H1 (cell line): ENCODE data around the gene PGRMC1. TPM values are rescaled to one million over a fixed set of nuclear protein-coding genes. Genes with fewer than 3 reads are reported as not detected.
"Not testable (repeated sequence)": the region's sequence is repeated elsewhere in the genome, so short reads cannot be mapped to it uniquely, and the experiment has no call there.

Source experiments
- CTCF ChIA-PET: fragments of 300-600 bp; sonication (Branson Sonifier 250); formaldehyde crosslinking; loops from one replicate; lab custom pipeline; 2021; ENCODE audit not compliant: partially characterized antibody; lab: Charles Lee
- POLR2A ChIA-PET: fragments of 300-600 bp; sonication (Branson Sonifier 250); formaldehyde crosslinking; loops from one replicate; lab custom pipeline; 2021; ENCODE audit warnings: inconsistent platforms; ENCODE audit not compliant: partially characterized antibody; lab: Charles Lee
- DNase-seq, 2 experiments: peaks; one replicate each; pipeline versions ENCODE4 v3.0.0 to v3.0.0-alpha.2; 2010 to 2022; ENCODE audit warnings: low spot score in 2 of 2, low read depth in 1 of 2, mixed read lengths in 1 of 2
- FAIRE-seq: peaks from 2 replicates; lab custom pipeline; 2011; peaks lifted over from hg19 to GRCh38; lab: Jason Lieb, UNC
- H2AFZ ChIP-seq: 2 replicates; pipeline ENCODE4 v1.8.1; 2012; ENCODE audit warnings: low read length, inconsistent platforms
- H2AK5ac ChIP-seq: 2 replicates; pipeline ENCODE4 v1.6.1; 2013; ENCODE audit warnings: low read depth, low read length
- H2BK120ac ChIP-seq: replicated peaks from 2 replicates; pipeline ENCODE3; 2013; ENCODE audit warnings: low read depth, low read length, inconsistent platforms
- H2BK12ac ChIP-seq: 2 replicates; pipeline ENCODE4 v1.6.1; 2013; ENCODE audit warnings: low read depth, low read length
- H2BK15ac ChIP-seq: 2 replicates; pipeline ENCODE4 v1.6.1; 2013; ENCODE audit warnings: low read length
- H2BK20ac ChIP-seq: 2 replicates; pipeline ENCODE4 v1.6.1; 2013; ENCODE audit warnings: low read length
- H2BK5ac ChIP-seq: 2 replicates; pipeline ENCODE4 v1.6.1; 2013; ENCODE audit warnings: low read depth, low read length
- H3K14ac ChIP-seq: 2 replicates; pipeline ENCODE4 v1.6.1; 2013; ENCODE audit warnings: inconsistent platforms; ENCODE audit not compliant: insufficient read length
- H3K18ac ChIP-seq: 2 replicates; pipeline ENCODE4 v1.6.1; 2013; ENCODE audit warnings: low read length; ENCODE audit errors: extremely low read depth
- H3K23ac ChIP-seq: 2 replicates; pipeline ENCODE4 v1.6.1; 2013; ENCODE audit warnings: inconsistent platforms; ENCODE audit not compliant: insufficient read length
- H3K23me2 ChIP-seq: 2 replicates; pipeline ENCODE4 v1.6.1; 2013; ENCODE audit warnings: low read depth, low read length
- H3K27ac ChIP-seq: 2 replicates; pipeline ENCODE4 v1.6.1; 2011; ENCODE audit warnings: low read depth, low read length, inconsistent platforms
- H3K27me3 ChIP-seq, 4 experiments: replicated peaks in 1 of 4; 1 replicate in 1 of 4; 2 replicates in 3 of 4; pipeline versions ENCODE4 v1.6.1 to v1.8.1; 2011 to 2013; ENCODE audit warnings: low read length in 3 of 4, mild to moderate bottlenecking in 3 of 4, inconsistent platforms in 2 of 4, mixed read lengths in 2 of 4, moderate library complexity in 1 of 4; ENCODE audit not compliant: control insufficient read depth in 3 of 4, insufficient read depth in 3 of 4; ENCODE audit errors: extremely low read depth in 1 of 4
- H3K36me3 ChIP-seq, 4 experiments: 2 replicates each; pipeline versions ENCODE4 v1.6.1 to v1.8.1; 2011 to 2013; ENCODE audit warnings: mild to moderate bottlenecking in 4 of 4, low read length in 3 of 4, moderate library complexity in 2 of 4, control low read depth in 1 of 4, inconsistent platforms in 1 of 4; ENCODE audit not compliant: insufficient read depth in 4 of 4, control insufficient read depth in 2 of 4
- H3K4ac ChIP-seq: replicated peaks from 2 replicates; pipeline ENCODE3; 2013; ENCODE audit warnings: low read length, low read depth, mixed read lengths, inconsistent platforms; ENCODE audit not compliant: insufficient read length
- H3K4me1 ChIP-seq, 4 experiments: replicated peaks in 1 of 4; 1 replicate in 1 of 4; 2 replicates in 3 of 4; pipeline versions ENCODE4 v1.6.1 to v1.8.1; 2011 to 2013; ENCODE audit warnings: low read length in 3 of 4, inconsistent platforms in 2 of 4, mixed read lengths in 1 of 4; ENCODE audit not compliant: insufficient read depth in 4 of 4, control insufficient read depth in 3 of 4
- H3K4me2 ChIP-seq, 2 experiments: 2 replicates each; pipeline versions ENCODE4 v1.6.1 to v1.8.1; 2011 to 2013; ENCODE audit warnings: low read depth in 2 of 2, low read length in 2 of 2, control low read depth in 1 of 2, inconsistent platforms in 1 of 2, mild to moderate bottlenecking in 1 of 2; ENCODE audit not compliant: insufficient read depth in 1 of 2
- H3K4me3 ChIP-seq, 4 experiments: fragments of 200-600, 300-600 bp in 1 of 4; sonication (generic), shearing (Covaris generic), sonication (Bioruptor Twin) in 1 of 4; 2 replicates each; pipeline versions ENCODE4 v1.5.1 to v1.8.1; 2011 to 2016; ENCODE audit warnings: low read length in 4 of 4, low read depth in 3 of 4, control low read depth in 2 of 4, inconsistent platforms in 2 of 4, mild to moderate bottlenecking in 2 of 4, mixed read lengths in 1 of 4, moderate library complexity in 1 of 4; ENCODE audit not compliant: insufficient read depth in 2 of 4; ENCODE audit errors: extremely low read depth in 1 of 4
- H3K56ac ChIP-seq: replicated peaks from 2 replicates; pipeline ENCODE3; 2013; ENCODE audit warnings: low read depth, mild to moderate bottlenecking, mixed read lengths, low read length, inconsistent platforms; ENCODE audit not compliant: insufficient read length
- H3K79me1 ChIP-seq: 2 replicates; pipeline ENCODE4 v1.6.1; 2013; ENCODE audit warnings: low read depth, low read length, control low read depth
- H3K79me2 ChIP-seq, 2 experiments: 2 replicates each; pipeline versions ENCODE4 v1.6.1 to v1.8.1; 2012 to 2013; ENCODE audit warnings: low read length in 2 of 2, mild to moderate bottlenecking in 2 of 2, inconsistent platforms in 1 of 2; ENCODE audit not compliant: insufficient read depth in 2 of 2, control insufficient read depth in 1 of 2
- H3K9ac ChIP-seq, 4 experiments: replicated peaks in 1 of 4; 1 replicate in 1 of 4; 2 replicates in 3 of 4; pipeline versions ENCODE4 v1.6.1 to v1.8.1; 2011 to 2013; ENCODE audit warnings: low read depth in 3 of 4, low read length in 3 of 4, control low read depth in 2 of 4, mild to moderate bottlenecking in 2 of 4, moderate library complexity in 2 of 4, inconsistent platforms in 1 of 4; ENCODE audit errors: extremely low read depth in 1 of 4
- H3K9me3 ChIP-seq, 2 experiments: 2 replicates each; pipeline versions ENCODE4 v1.6.1 to v1.8.1; 2012 to 2013; ENCODE audit warnings: mild to moderate bottlenecking in 2 of 2, moderate library complexity in 2 of 2, control low read depth in 1 of 2, inconsistent platforms in 1 of 2, low read depth in 1 of 2, low read length in 1 of 2, mixed read lengths in 1 of 2; ENCODE audit not compliant: insufficient read depth in 2 of 2
- H4K20me1 ChIP-seq, 2 experiments: replicated peaks in 1 of 2; 2 replicates each; pipeline versions ENCODE3 to v1.8.1; 2011 to 2013; ENCODE audit warnings: inconsistent platforms in 2 of 2, low read length in 2 of 2, mild to moderate bottlenecking in 1 of 2; ENCODE audit not compliant: insufficient read depth in 2 of 2, control insufficient read depth in 1 of 2
- H4K5ac ChIP-seq: 2 replicates; pipeline ENCODE4 v1.6.1; 2013; ENCODE audit warnings: low read length, low read depth, mixed read lengths, inconsistent platforms; ENCODE audit not compliant: insufficient read length
- H4K8ac ChIP-seq: 2 replicates; pipeline ENCODE4 v1.8.0; 2013; ENCODE audit warnings: mild to moderate bottlenecking, moderate library complexity, low read length, inconsistent platforms; ENCODE audit not compliant: insufficient read depth; ENCODE audit errors: extremely low read depth
- H4K91ac ChIP-seq: replicated peaks from 2 replicates; pipeline ENCODE3; 2013; ENCODE audit warnings: low read length, mixed read lengths, inconsistent platforms; ENCODE audit not compliant: insufficient read length
- WGBS, 2 experiments: shearing (Covaris generic) in 1 of 2; methylation state at CpG; one replicate each; pipeline versions ENCODE4 v1.1.6 to v1.1.7; 2013 to 2015; ENCODE audit warnings: low lambda C conversion rate in 2 of 2, mixed read lengths in 2 of 2, inconsistent platforms in 1 of 2, low coverage in 1 of 2, missing lambda C conversion rate in 1 of 2; ENCODE audit not compliant: insufficient replicate concordance in 2 of 2, insufficient coverage in 1 of 2, insufficient read length in 1 of 2; ENCODE audit errors: extremely low coverage in 1 of 2, missing lambda C conversion rate in 1 of 2; 5-methylcytosine and 5-hydroxymethylcytosine counted together
- polyA plus RNA-seq, 7 experiments: library from polyadenylated mRNA; depleted of rRNA in 3 of 7; stranded (reverse) in 5 of 7; unstranded in 2 of 7; fragments of >200 nt in 5 of 7; fragments of 200-250 nt in 2 of 7; gene quantifications; 1 replicate in 5 of 7; 2 replicates in 1 of 7; 4 replicates in 1 of 7; pipeline versions ENCODE4 v1.2.1 to v1.2.3, GENCODE V29; 2011 to 2013; ENCODE audit warnings: missing spikeins in 2 of 7, mixed read lengths in 2 of 7
- total RNA-seq: library from RNA; stranded (reverse); fragmentation: NEBNext Ultra II Directional; extraction: Animal tissue kit (Norgen Biotek cat#: 25700); gene quantifications from 2 replicates; pipeline ENCODE4 v1.2.1, GENCODE V29; 2021

PGRMC1 gene
- total and polyA plus RNA-seq, 2 of the 8 experiments (the other 6 are each of a cell fraction or from before 2014, with no cell fraction given): 127 to 248 TPM

GRCh38 chrX:119282347-119282746 lies 46.3 kb downstream of the PGRMC1 start:
- H3K4me3 ChIP-seq, H2AK5ac ChIP-seq, H4K20me1 ChIP-seq, H2AFZ ChIP-seq, H3K36me3 ChIP-seq, H3K56ac ChIP-seq, H3K23me2 ChIP-seq, H4K91ac ChIP-seq, DNase-seq, FAIRE-seq, H2BK5ac ChIP-seq, H2BK20ac ChIP-seq, H3K14ac ChIP-seq, H3K4me2 ChIP-seq, H3K18ac ChIP-seq, H2BK12ac ChIP-seq, H2BK15ac ChIP-seq, H3K79me2 ChIP-seq, H3K79me1 ChIP-seq, H2BK120ac ChIP-seq, H3K9me3 ChIP-seq, H3K4ac ChIP-seq, H4K8ac ChIP-seq, CTCF ChIA-PET, H3K23ac ChIP-seq, H4K5ac ChIP-seq, H3K9ac ChIP-seq, H3K27ac ChIP-seq, H3K4me1 ChIP-seq, H3K27me3 ChIP-seq: not testable (repeated sequence)
- POLR2A ChIA-PET: interaction anchor here (0.6 kb wide), 1 partner anchor 114 kb away, joined by 4 read pairs; no protein-coding TSS in a partner anchor
- 100% methylated on average over 2 of the region's 4 CpGs; no CpG with 5 or more reads in 1 of the 2 experiments for WGBS, 2 experiments
